Kidney epithelial cell (primary cell): ENCODE results near the gene ATP1B3. TPM values are rescaled to one million over a fixed set of nuclear protein-coding genes. Genes with fewer than 3 reads are reported as not detected.
A peak's percentile ranks its signal among the peaks of the same experiment; 100 is the strongest.

Source experiments
- DNase-seq: peaks from one replicate; pipeline ENCODE4 v3.0.0-alpha.2; 2010; ENCODE audit warnings: low read depth
- H3K27me3 ChIP-seq: 2 replicates; pipeline ENCODE4 v1.6.0; 2011; ENCODE audit warnings: low read length; ENCODE audit not compliant: control insufficient read depth, insufficient read depth
- H3K36me3 ChIP-seq: 2 replicates; pipeline ENCODE4 v1.5.1; 2011; ENCODE audit warnings: low read length; ENCODE audit not compliant: control insufficient read depth, insufficient read depth
- H3K4me3 ChIP-seq: 2 replicates; pipeline ENCODE4 v1.5.1; 2011; ENCODE audit warnings: low read depth, mild to moderate bottlenecking, control low read depth, low read length
- CTCF ChIP-seq: IDR thresholded peaks from 2 replicates; pipeline ENCODE4 v1.5.1; 2011; ENCODE audit warnings: mild to moderate bottlenecking, moderate library complexity, low read length, control low read depth, inconsistent platforms; ENCODE audit not compliant: insufficient read depth, poor library complexity, severe bottlenecking
- total RNA-seq: library from RNA; depleted of rRNA; stranded (reverse); fragments of >200 nt; gene quantifications from 2 replicates; pipeline ENCODE4 v1.2.3, GENCODE V29; 2015

ATP1B3 gene
- 38.3 and 50.8 TPM in 2 replicates for total RNA-seq

DNA sequence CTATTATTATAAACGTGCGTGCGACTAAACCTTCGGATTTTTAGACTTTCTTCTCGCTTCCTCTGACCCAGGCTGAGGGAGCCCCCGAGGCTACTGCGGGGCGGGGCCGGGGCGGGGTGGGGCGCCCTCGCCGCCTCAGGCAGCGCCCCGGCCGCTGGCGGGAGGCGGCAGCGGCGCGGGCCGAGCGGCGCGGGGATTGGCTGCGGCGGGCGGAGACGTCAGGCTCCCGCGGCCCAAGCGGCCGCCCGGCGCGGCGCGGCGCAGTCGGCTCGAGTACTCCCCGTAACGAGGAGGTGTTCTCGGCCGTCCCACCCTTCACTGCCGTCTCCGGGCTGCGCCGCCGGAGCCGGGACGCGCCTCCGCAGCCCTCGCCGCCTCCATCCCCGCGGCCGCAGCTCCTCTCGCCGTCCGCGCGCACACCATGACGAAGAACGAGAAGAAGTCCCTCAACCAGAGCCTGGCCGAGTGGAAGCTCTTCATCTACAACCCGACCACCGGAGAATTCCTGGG lies at the start of gene ATP1B3:
ATP1B3 (plus strand) TSS at position 263 of the 510 bp plus-strand sequence; CDS start at position 422, 159 bp downstream.
- Histone ChIP-seq H3K36me3 (no peaks in the 10 kb centered on the region), H3K4me3 (peak within 1 kb of the TSS; percentile 93), H3K27me3 (no peaks in the 10 kb centered on the region)
- no peak for TF ChIP-seq CTCF
- DNase-seq: peak; percentile 25

- no peak for DNase-seq
- TF ChIP-seq CTCF: no peak
- H3K36me3 ChIP-seq: no peaks in the 10 kb centered on the region
- no peak overlapping the region for H3K4me3 ChIP-seq
- H3K27me3 ChIP-seq: no peaks in the 10 kb centered on the region
Measured at GRCh38 chr3:141828487-141828886, 48.0 kb upstream of the ATP1B3 start.

GRCh38 chr3:141828890-141829289 lies 47.6 kb upstream of the ATP1B3 start:
- DNase-seq: no peak
- no peak for TF ChIP-seq CTCF
- Histone ChIP-seq H3K27me3 (no peaks in the 10 kb centered on the region), H3K36me3 (no peaks in the 10 kb centered on the region), H3K4me3 (no peak overlapping the region)

DNA sequence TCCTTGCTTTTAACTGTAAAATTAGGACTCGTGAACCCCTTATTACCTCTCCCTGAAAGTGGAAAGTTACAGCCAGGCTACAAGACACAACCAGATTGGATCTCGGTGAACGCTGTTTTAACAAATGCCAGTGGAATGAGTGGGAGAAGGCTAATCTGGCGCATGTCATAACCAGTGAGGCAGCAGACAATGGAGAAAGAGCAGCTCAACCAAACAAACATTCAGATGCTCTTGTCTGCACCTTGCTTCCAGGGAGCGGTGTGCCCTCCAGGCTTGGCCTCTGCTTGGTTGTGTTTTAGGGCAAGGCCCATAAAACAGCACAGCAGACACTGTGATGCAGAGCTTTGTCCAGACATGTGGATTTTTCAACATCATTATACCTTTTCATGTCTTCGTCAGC lies 45.9 kb upstream of the ATP1B3 start:
- DNase-seq: no peak
- TF ChIP-seq CTCF: no peak
- H3K27me3 ChIP-seq: no peaks in the 10 kb centered on the region
- no peak overlapping the region for H3K4me3 ChIP-seq
- H3K36me3 ChIP-seq: no peaks in the 10 kb centered on the region

DNA sequence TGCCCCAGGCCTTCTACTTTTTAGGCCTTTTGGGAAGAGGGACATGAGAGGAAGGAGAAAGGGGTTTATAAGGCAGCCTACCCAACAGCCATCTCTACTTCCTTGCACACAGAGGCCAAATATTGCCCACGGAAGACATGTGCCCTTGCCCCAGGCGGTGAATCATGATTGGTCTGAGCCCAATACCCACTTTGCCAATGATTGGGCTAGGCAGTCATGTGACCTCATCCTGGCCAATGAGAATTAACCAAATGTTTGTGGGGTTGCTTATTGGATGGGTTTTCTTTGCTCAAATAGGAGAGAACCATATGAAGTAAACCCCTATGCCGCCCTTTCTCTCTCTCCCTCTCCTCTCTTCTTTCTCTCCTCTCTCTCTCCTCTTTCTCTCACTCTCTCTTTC lies 42.2 kb upstream of the ATP1B3 start:
- DNase-seq: no peak
- no peak overlapping the region for H3K4me3 ChIP-seq
- no peaks in the 10 kb centered on the region for H3K36me3 ChIP-seq
- H3K27me3 ChIP-seq: no peaks in the 10 kb centered on the region
- no peak for TF ChIP-seq CTCF

DNA sequence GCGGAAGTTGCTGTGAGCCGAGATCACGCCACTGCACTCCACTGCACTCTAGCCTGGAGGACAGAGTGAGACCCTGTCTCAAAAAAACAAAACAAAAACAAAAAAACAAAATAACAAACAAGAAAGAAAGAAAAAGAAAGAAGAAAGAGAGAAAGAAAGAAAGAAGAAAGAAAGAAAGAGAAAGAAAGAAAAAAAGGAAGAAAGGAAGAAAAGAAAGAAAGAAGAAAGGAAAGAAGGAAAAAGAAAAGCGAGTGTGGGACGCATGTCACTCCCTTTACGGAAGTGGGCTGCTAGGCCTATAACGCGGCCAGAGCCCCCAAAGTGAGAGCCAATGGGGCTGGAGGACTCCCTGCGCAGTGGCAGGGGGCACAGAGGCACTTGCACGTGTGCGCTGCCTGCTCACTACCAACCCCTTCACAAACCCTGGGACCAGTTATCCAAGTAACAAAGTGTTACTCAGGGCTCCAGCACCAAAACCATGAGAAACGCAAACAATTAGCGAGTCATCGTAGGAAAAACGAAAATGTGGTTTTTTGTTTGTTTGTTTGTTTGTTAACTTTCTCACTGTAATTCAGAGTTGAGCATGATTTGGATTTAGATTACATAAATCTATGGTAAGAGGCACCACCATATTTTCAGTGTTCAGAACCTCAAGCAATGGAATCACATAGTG lies 40.8 kb upstream of the ATP1B3 start:
- TF ChIP-seq CTCF: no peak
- H3K36me3 ChIP-seq: no peaks in the 10 kb centered on the region
- no peak for DNase-seq
- no peaks in the 10 kb centered on the region for H3K27me3 ChIP-seq
- no peak overlapping the region for H3K4me3 ChIP-seq
